Coronary artery (tissue), 2 donors: Measurements from ENCODE around the gene SMC2.

ENCODE experiments used
- DNase-seq: peaks from one replicate; pipeline ENCODE4 v3.0.0-alpha.2; 2017; ENCODE audit warnings: low spot score
- H3K27ac ChIP-seq, 2 donors: fragments of 200-600 bp; sonication (generic); one replicate each; pipeline ENCODE4 v1.5.1; 2016 to 2019
- H3K4me3 ChIP-seq: fragments of 200-600 bp; sonication (generic); 2 replicates; pipeline ENCODE4 v1.5.1; 2016; ENCODE audit warnings: mild to moderate bottlenecking, moderate library complexity
- CTCF ChIP-seq: fragments of 200-600 bp; sonication (generic); IDR thresholded peaks from one replicate; pipeline ENCODE4 v1.5.1; 2019; ENCODE audit warnings: antibody characterized with exemption

Gene SMC2

DNA sequence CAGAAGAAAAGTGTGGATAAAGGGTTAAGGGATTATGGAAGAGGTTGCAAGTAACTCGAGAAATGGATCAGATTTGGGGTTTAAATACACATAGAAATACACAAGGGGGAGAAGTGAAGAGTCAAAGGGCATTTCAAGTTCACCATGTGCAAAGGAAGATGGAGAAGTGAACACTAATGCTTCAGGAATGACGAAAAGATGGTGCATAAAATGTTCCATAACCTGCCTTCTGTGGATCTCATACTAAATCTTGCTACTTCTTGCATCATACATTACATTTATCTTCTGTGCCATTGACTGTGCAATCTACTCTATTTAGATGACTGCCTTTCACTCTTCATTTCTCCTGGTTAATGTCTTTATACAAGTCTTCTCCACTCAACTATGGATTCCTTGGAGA is 5.7 kb upstream of the SMC2 start:
- Histone ChIP-seq H3K27ac (no peak overlapping the region), H3K4me3 (no peak overlapping the region)
- DNase-seq = no peak
- TF ChIP-seq CTCF = no peak

DNA sequence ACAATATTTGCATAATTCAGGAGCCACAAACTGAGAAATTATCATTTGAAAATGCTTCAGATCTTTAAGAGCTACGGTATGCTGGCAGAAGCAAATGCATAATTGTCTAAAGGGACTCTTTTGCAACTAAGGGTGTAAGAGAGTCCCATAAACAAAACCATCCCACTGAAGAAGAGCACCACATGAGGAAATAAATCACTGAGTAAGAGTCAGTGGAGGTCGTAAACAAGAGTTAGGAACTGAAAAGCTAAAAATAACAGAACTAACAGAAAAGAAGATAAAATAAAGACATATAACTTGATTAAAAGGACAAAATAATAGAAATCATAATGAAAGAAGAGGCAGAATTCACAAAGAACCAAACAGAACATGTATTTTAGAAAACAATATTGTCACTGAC is 3.5 kb upstream of the SMC2 start:
- Histone ChIP-seq H3K4me3 (peak overlapping the region; percentile 1), H3K27ac (no peak overlapping the region)
- DNase-seq = no peak
- TF ChIP-seq CTCF = no peak

- H3K27ac ChIP-seq = peak overlapping the region; percentile 16 to 93
- DNase-seq = no peak
- H3K4me3 ChIP-seq = peak overlapping the region; percentile 1
- no peak for TF ChIP-seq CTCF
These were observed 3.0 kb upstream of the SMC2 start for GRCh38 chr9:104091116-104091515.

DNA sequence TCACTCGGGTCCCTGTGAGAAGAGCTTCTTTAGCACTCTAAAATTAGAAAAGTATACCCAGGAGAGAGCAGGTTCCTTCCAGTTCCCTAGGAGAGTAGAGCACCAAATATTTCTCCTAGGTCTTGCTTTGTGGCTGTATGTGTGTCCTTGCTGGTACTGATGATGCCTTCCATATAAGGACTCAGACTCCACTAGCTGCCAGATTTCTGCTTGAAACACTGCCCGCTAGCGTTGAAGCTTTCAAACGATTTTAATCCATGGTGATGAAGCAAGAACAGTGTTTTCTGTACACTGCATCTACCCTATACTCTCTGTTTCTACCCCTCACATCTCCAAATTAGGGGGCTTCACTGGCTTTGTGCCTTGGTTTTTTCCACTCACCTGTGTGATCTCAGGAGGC is 2.4 kb upstream of the SMC2 start:
- DNase-seq = no peak
- peak; percentile 32 for TF ChIP-seq CTCF
- Histone ChIP-seq H3K27ac (peak overlapping the region; percentile 16 to 93), H3K4me3 (peak overlapping the region; percentile 1)

GRCh38 chr9:104092192-104092591 is 1.9 kb upstream of the SMC2 start:
- no peak for DNase-seq
- peak overlapping the region; percentile 16 to 93 for H3K27ac ChIP-seq
- no peak for TF ChIP-seq CTCF
- H3K4me3 ChIP-seq = no peak overlapping the region

DNA sequence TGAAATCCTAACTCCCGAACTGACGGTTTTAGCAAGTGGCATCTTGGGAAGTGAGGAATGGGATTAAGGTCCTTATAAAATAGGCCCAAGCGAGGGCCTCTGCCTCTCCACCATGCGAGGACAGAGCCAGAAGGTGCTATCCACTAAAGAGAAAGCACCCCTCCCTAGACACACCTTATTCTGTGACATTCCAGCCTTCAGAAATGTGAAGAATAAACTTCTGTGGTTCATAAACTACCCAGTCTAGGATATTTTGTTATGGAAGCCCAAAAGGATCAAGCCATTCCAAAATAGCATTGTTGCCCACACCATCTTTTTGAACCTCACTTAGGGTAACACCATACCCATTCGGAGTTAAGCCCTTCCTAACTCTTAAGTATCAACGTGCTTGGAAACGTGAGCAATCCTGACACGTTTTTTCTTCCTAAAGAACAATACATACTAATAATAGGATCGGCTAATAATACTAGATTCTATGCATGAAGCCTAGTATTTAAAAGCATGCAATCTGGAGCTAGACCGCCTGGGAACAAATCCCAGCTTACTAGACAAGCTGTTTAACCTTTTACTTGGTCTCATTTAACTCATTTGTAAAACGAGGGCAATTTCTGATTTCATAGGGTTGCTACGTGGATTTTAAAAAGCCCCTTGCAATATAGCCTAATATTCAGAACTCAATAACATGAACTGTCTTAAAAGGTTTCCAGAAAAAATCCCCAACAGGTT is 1.1 kb upstream of the SMC2 start:
- peak overlapping the region; percentile 90 to 93 for H3K27ac ChIP-seq
- H3K4me3 ChIP-seq = peak overlapping the region; percentile 84
- no peak for DNase-seq
- TF ChIP-seq CTCF = no peak

DNA sequence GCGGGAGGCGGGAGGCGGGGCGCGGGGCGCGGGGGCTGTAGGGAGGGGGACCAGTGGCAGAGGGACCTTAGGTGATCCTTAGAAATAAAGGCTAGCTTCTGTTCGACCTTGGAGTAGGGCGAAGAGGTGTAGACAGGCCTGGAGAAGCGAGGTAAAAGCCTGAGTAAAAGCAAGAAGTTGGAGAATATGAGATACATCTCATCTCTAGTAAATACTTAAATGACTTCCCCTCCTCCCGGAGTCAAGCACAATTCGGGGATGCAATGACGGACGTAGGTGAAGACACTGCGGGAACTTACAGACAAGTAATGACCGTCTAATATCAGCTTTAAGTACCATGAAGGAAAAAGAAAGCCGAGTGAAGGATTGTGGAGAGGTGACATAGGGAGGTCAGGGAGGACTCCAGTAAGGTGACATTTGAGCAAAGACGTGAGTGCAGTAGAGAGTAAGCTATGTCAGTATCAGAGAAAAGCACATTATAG is 466 bp downstream of the SMC2 start:
- peak overlapping the region; percentile 90 to 93 for H3K27ac ChIP-seq
- no peak for DNase-seq
- TF ChIP-seq CTCF = no peak
- H3K4me3 ChIP-seq = peak overlapping the region; percentile 84
